Fibroblast of villous mesenchyme (primary cell): ENCODE results near the gene OR5H2. TPM values are rescaled to one million over a fixed set of nuclear protein-coding genes. Genes with fewer than 3 reads are reported as not detected.
A peak's percentile ranks its signal among the peaks of the same experiment; 100 is the strongest.

ENCODE experiments used
- DNase-seq: peaks from one replicate; pipeline ENCODE4 v3.0.0-alpha.2; 2010; ENCODE audit warnings: low read depth
- H3K4me3 ChIP-seq: 2 replicates; pipeline ENCODE4 v1.5.1; 2011; ENCODE audit warnings: low read depth, mild to moderate bottlenecking, low read length
- CTCF ChIP-seq: IDR thresholded peaks from 2 replicates; pipeline ENCODE4 v1.5.1; 2012; ENCODE audit warnings: low read depth, mild to moderate bottlenecking, low read length; ENCODE audit not compliant: insufficient read depth
- total RNA-seq: library from RNA; depleted of rRNA; stranded (reverse); fragments of >200 nt; gene quantifications from 2 replicates; pipeline ENCODE4 v1.2.3, GENCODE V29; 2012

Gene OR5H2
- total RNA-seq, 1 donor, result not detected

GRCh38 chr3:98259707-98260106 lies 22.6 kb upstream of the OR5H2 start:
- no peak overlapping the region for H3K4me3 ChIP-seq
- DNase-seq, result no peak
- TF ChIP-seq CTCF, result peak; percentile 20

GRCh38 chr3:98262046-98262445 lies 20.3 kb upstream of the OR5H2 start:
- no peak for DNase-seq
- H3K4me3 ChIP-seq, result no peak overlapping the region
- TF ChIP-seq CTCF, result no peak

GRCh38 chr3:98263944-98264343 lies 18.4 kb upstream of the OR5H2 start, which contains the start of gene OR5H6:
OR5H6 (plus strand) TSS chr3:98264244; CDS start chr3:98264333, 89 bp downstream.
- no peak for DNase-seq
- no peak for TF ChIP-seq CTCF
- H3K4me3 ChIP-seq, result no peak within 1 kb of the TSS

GRCh38 chr3:98269846-98270245 lies 12.5 kb upstream of the OR5H2 start:
- TF ChIP-seq CTCF, result no peak
- no peak overlapping the region for H3K4me3 ChIP-seq
- DNase-seq, result no peak

- no peak for DNase-seq
- H3K4me3 ChIP-seq, result no peak overlapping the region
- TF ChIP-seq CTCF, result no peak
Observed at GRCh38 chr3:98272126-98272525, 10.2 kb upstream of the OR5H2 start.

GRCh38 chr3:98274914-98275313 lies 7.4 kb upstream of the OR5H2 start:
- TF ChIP-seq CTCF, result no peak
- no peak overlapping the region for H3K4me3 ChIP-seq

GRCh38 chr3:98290916-98291315 lies 8.6 kb downstream of the OR5H2 start:
- no peak for TF ChIP-seq CTCF
- no peak overlapping the region for H3K4me3 ChIP-seq
- DNase-seq, result no peak

More at GRCh38 chr3:98274914-98275313, 7.4 kb upstream of the OR5H2 start:
- no peak for DNase-seq
